Measurements from ENCODE around the gene SRRM5.

- TF ChIP-seq CTCF (IDR thresholded peaks at IDR 0.05; ENCODE audit: low read depth, low read length, poor library complexity, severe bottlenecking) (no peak), EZH2phosphoT487 (IDR thresholded peaks at IDR 0.05; ENCODE audit: borderline replicate concordance, low read length) (no peak)
These were observed 37.3 kb upstream of the SRRM5 start for GRCh38 chr19:43574424-43575155.

Measured in DOHH2 (cell line).